ENCODE measurements around the gene PDE7B. TPM values are rescaled to one million over a fixed set of nuclear protein-coding genes. Genes with fewer than 3 reads are reported as not detected.

PDE7B gene
- total and polyA plus RNA-seq, 4 donors = 0.75 to 5.2 (median 1.3) TPM

- Histone ChIP-seq H3K36me3 (ENCODE audit: control insufficient read depth in 4 of 4, insufficient read depth in 3 of 4, low read depth in 1 of 4, low read length in 3 of 4) (no peaks in the 10 kb centered on the region), H3K4me3 (ENCODE audit: low read depth in 1 of 3, low read length in 3 of 3) (no peak overlapping the region), H3K9me3 (ENCODE audit: control insufficient read depth in 4 of 4, low read length in 3 of 4) (no peaks in the 10 kb centered on the region), H3K9ac (ENCODE audit: low read depth in 1 of 2, low read length in 2 of 2) (no peak overlapping the region), H3K27ac (ENCODE audit: low read depth in 1 of 2, low read length in 2 of 2) (no peak overlapping the region), H3K4me1 (ENCODE audit: control insufficient read depth in 4 of 4, insufficient read depth in 4 of 4, low read length in 3 of 4) (peaks cover 0 to 2% (median 0%) of the 10 kb centered on the region in 4 donors), H3K27me3 (ENCODE audit: control insufficient read depth in 4 of 4, insufficient read depth in 4 of 4, low read length in 3 of 4) (no peaks in the 10 kb centered on the region)
- no peak for DNase-seq (ENCODE audit: low spot score)
- WGBS = 89% methylated on average over 5 of the region's 5 CpGs
- TF ChIP-seq CTCF (IDR thresholded peaks at IDR 0.05; ENCODE audit: low read depth, low read length, missing input control) (no peak), RXRA (IDR thresholded peaks at IDR 0.05) (no peak), FOXA2 (IDR thresholded peaks at IDR 0.05) (no peak), GABPA (IDR thresholded peaks at IDR 0.05 in 1 of 2, conservative IDR thresholded peaks at IDR 0.05 in 1 of 2) (no peak), RAD21 (IDR thresholded peaks at IDR 0.05) (no peak), MAX (IDR thresholded peaks at IDR 0.05) (no peak), FOXA1 (IDR thresholded peaks at IDR 0.05) (no peak), YY1 (IDR thresholded peaks at IDR 0.05) (no peak), REST (IDR thresholded peaks at IDR 0.05) (no peak), TAF1 (conservative IDR thresholded peaks at IDR 0.05) (no peak), HNF4G (IDR thresholded peaks at IDR 0.05) (no peak), NR2F2 (IDR thresholded peaks at IDR 0.05) (no peak), ATF3 (IDR thresholded peaks at IDR 0.05) (no peak), ZBTB33 (IDR thresholded peaks at IDR 0.05) (no peak), HNF4A (conservative IDR thresholded peaks at IDR 0.05) (no peak), EGR1 (IDR thresholded peaks at IDR 0.05; ENCODE audit: low read depth in 2 of 2) (no peak), JUND (IDR thresholded peaks at IDR 0.05) (no peak), SP1 (IDR thresholded peaks at IDR 0.05) (no peak)
These were observed 282.8 kb downstream of the PDE7B start for GRCh38 chr6:136134268-136134667.
